Esophagus squamous epithelium (tissue), 4 donors: Measurements from ENCODE around the gene EIF2D.

Source experiments
- CTCF ChIP-seq, 6 experiments: fragments of 450-650 bp in 4 of 6; fragments of 200-600 bp in 2 of 6; sonication (generic) in 2 of 6; IDR thresholded peaks; one replicate each; pipeline ENCODE4 v1.5.1; 2016 to 2019; ENCODE audit warnings: antibody characterized with exemption in 6 of 6, mild to moderate bottlenecking in 4 of 6, moderate library complexity in 4 of 6
- POLR2A ChIP-seq, 4 donors: fragments of 450-650 bp; IDR thresholded peaks; one replicate each; pipeline ENCODE4 v1.6.1; 2017; ENCODE audit warnings: antibody characterized with exemption in 4 of 4, mild to moderate bottlenecking in 4 of 4, moderate library complexity in 3 of 4

DNA sequence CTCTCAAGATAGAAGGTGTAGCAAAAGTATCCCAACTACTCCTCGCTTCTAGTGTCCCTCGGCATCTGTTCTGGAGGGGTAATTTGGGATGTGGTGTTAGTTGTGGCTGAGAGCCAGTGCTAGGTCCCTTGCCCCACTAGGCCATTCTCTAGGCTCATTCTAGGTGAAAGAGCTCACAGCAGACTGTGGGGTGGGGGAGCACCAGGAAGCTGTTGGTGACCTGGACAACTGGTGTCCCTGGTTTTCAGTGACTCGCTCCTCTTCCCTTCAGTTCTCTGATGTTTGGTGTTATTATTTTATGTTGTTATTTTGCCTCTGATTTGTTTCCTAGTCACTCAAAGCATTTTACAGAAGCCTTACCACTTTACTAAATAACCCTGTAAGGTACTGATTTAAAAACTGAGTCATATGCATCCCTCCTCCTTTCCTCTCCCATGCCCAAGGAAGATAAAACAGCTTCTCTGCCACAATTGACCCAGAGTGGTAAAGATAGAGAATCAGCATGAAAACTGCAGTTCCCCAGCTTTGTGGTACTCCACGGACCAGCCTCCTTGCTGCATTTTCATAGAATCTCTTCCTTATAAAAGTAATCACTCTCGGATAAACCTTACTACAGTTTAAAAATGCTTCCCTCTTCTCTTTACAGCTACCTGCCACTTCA lies 37.1 kb upstream of the EIF2D start:
- TF ChIP-seq CTCF (IDR thresholded peaks at IDR 0.05) (no peak), POLR2A (IDR thresholded peaks at IDR 0.05) (no peak)
